ENCODE results near the gene CAPN8. TPM values are rescaled to one million over a fixed set of nuclear protein-coding genes. Genes with fewer than 3 reads are reported as not detected.

CAPN8 gene
- polyA plus RNA-seq, 1 of the 3 experiments (the other 2 are of a cell fraction): not detected

DNA sequence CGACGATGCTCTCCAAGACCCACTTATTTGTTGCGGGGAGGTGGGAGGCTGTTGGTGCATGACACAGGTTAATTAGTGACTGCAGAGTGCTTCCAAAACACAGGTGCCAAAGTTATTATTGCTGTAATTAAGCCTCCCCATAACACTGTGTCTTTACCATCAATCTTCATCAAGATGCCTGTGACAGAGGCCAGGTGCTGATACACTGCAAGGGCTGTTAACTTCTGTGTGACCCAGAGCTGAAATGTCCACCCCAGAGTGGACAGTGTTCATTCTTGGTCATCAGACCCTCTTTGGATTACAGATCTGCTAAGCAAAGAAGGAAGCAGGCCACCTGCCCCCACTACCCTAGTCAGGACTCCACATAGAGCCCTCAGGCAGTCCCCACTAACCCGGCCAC, 55.5 kb downstream of the CAPN8 start (continued):
- TF ChIP-seq, protein P1, sequence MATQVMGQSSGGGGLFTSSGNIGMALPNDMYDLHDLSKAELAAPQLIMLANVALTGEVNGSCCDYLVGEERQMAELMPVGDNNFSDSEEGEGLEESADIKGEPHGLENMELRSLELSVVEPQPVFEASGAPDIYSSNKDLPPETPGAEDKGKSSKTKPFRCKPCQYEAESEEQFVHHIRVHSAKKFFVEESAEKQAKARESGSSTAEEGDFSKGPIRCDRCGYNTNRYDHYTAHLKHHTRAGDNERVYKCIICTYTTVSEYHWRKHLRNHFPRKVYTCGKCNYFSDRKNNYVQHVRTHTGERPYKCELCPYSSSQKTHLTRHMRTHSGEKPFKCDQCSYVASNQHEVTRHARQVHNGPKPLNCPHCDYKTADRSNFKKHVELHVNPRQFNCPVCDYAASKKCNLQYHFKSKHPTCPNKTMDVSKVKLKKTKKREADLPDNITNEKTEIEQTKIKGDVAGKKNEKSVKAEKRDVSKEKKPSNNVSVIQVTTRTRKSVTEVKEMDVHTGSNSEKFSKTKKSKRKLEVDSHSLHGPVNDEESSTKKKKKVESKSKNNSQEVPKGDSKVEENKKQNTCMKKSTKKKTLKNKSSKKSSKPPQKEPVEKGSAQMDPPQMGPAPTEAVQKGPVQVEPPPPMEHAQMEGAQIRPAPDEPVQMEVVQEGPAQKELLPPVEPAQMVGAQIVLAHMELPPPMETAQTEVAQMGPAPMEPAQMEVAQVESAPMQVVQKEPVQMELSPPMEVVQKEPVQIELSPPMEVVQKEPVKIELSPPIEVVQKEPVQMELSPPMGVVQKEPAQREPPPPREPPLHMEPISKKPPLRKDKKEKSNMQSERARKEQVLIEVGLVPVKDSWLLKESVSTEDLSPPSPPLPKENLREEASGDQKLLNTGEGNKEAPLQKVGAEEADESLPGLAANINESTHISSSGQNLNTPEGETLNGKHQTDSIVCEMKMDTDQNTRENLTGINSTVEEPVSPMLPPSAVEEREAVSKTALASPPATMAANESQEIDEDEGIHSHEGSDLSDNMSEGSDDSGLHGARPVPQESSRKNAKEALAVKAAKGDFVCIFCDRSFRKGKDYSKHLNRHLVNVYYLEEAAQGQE (IDR thresholded peaks at IDR 0.05; ENCODE audit: low read depth, low read length): no peak

DNA sequence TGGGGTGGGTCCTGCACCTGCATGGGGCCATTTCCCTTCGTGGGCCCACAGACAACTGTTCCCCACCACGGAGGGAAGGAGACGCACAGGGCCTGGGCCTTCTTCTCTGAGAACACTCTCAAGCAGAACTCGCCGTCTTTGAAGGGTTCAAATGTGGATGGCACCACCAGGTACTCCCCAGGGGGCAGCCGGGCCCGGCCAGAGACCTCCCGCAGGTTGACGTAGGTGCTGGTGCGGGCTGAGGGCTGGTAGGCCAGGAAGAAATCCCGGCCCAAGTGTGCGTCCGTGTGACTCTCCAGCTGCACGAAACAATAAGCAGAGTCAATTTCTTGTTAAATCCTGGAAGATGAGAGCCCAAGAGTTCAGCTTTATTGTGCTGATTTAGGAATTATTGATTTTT, 56.4 kb downstream of the CAPN8 start:
- Histone ChIP-seq H3K4me1 (ENCODE audit: control insufficient read depth in 1 of 2, insufficient read depth in 2 of 2, low read depth in 1 of 2, low read length in 1 of 2) (no peaks in the 10 kb centered on the region), H4K20me1 (ENCODE audit: insufficient read depth) (no peaks in the 10 kb centered on the region), H3K36me3 (replicated peaks in 1 of 2; ENCODE audit: control insufficient read depth in 1 of 2, insufficient read depth in 2 of 2, low read length in 1 of 2) (no peaks in the 10 kb centered on the region), H3K4me3 (ENCODE audit: low read depth in 2 of 2, low read length in 1 of 2) (no peak overlapping the region), H3F3A (replicated peaks; ENCODE audit: insufficient read depth) (no peaks in the 10 kb centered on the region), H3K9me2 (no peaks in the 10 kb centered on the region), H3K79me2 (ENCODE audit: insufficient read depth) (no peaks in the 10 kb centered on the region), H3K9me3 (no peaks in the 10 kb centered on the region), H3K4me2 (no peak overlapping the region), H3K9ac (no peak overlapping the region), H3K27me3 (ENCODE audit: insufficient read depth) (no peaks in the 10 kb centered on the region), H3K27ac (ENCODE audit: low read depth in 2 of 2, low read length in 1 of 2) (no peak overlapping the region), H2AFZ (ENCODE audit: low read depth) (no peak overlapping the region)
- ChIA-PET POLR2A (no interaction called here), CTCF (interaction anchor here (1.0 to 5.4 kb wide), 4 partner anchors 19 to 89 kb away, joined by 3 to 47 read pairs (median 6); no protein-coding TSS in a partner anchor)
- TF ChIP-seq, protein P2, sequence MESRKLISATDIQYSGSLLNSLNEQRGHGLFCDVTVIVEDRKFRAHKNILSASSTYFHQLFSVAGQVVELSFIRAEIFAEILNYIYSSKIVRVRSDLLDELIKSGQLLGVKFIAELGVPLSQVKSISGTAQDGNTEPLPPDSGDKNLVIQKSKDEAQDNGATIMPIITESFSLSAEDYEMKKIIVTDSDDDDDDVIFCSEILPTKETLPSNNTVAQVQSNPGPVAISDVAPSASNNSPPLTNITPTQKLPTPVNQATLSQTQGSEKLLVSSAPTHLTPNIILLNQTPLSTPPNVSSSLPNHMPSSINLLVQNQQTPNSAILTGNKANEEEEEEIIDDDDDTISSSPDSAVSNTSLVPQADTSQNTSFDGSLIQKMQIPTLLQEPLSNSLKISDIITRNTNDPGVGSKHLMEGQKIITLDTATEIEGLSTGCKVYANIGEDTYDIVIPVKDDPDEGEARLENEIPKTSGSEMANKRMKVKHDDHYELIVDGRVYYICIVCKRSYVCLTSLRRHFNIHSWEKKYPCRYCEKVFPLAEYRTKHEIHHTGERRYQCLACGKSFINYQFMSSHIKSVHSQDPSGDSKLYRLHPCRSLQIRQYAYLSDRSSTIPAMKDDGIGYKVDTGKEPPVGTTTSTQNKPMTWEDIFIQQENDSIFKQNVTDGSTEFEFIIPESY (IDR thresholded peaks at IDR 0.05; ENCODE audit: borderline replicate concordance, low read depth): no peak
- TF ChIP-seq MXI1 (IDR thresholded peaks at IDR 0.05; ENCODE audit: low read depth, low read length) (no peak), FOSL2 (IDR thresholded peaks at IDR 0.05; ENCODE audit: borderline replicate concordance, low read depth) (no peak)
- DNase-seq: no peak
- WGBS (ENCODE audit: low lambda C conversion rate): 69% methylated on average over 14 of the region's 14 CpGs

DNA sequence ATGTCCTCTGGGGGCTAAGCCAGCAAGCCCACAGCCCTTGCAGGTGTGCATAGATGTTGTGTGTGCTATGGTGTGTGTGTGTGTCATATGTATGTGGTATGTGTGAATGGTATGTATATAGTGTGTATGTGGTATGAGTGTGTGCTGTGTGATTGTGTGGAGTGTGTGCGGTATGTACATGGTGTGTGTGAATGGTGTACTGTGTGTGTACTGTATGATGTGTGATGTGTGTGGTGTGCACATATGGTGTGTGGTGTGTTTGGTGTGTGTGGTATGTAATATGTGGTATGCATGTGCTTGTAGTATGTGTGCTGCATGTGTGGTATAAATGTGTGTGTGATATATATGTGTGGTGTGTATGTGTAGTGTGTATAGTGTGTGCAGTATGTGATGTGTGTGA, 107.0 kb downstream of the CAPN8 start:
- no peaks in the 10 kb centered on the region for H3K36me3 ChIP-seq (replicated peaks in 1 of 2; ENCODE audit: control insufficient read depth in 1 of 2, insufficient read depth in 2 of 2, low read length in 1 of 2)
- no peaks in the 10 kb centered on the region for H3K4me1 ChIP-seq (ENCODE audit: control insufficient read depth in 1 of 2, insufficient read depth in 2 of 2, low read depth in 1 of 2, low read length in 1 of 2)
- no peak overlapping the region for H3K4me2 ChIP-seq
- CTCF ChIA-PET: interaction anchor here (0.8 to 2.8 kb wide), 5 partner anchors 9 to 125 kb away, joined by 4 to 47 read pairs (median 6); no protein-coding TSS in a partner anchor
- no peaks in the 10 kb centered on the region for H3F3A ChIP-seq (replicated peaks; ENCODE audit: insufficient read depth)
- POLR2A ChIA-PET: no interaction called here
- H3K79me2 ChIP-seq (ENCODE audit: insufficient read depth): no peaks in the 10 kb centered on the region
- no peaks in the 10 kb centered on the region for H3K27me3 ChIP-seq (ENCODE audit: insufficient read depth)
- TF ChIP-seq TEAD4 (IDR thresholded peaks at IDR 0.05; ENCODE audit: borderline replicate concordance, insufficient read depth): no peak
- no peak for TF ChIP-seq CHD2 (IDR thresholded peaks at IDR 0.05; ENCODE audit: low read length, partially characterized antibody)
- no peak for TF ChIP-seq FOSL2 (IDR thresholded peaks at IDR 0.05; ENCODE audit: borderline replicate concordance, low read depth)
- TF ChIP-seq RFX5 (IDR thresholded peaks at IDR 0.05; ENCODE audit: low read length): no peak
- TF ChIP-seq MXI1 (IDR thresholded peaks at IDR 0.05; ENCODE audit: low read depth, low read length): no peak
- TF ChIP-seq, protein P3, sequence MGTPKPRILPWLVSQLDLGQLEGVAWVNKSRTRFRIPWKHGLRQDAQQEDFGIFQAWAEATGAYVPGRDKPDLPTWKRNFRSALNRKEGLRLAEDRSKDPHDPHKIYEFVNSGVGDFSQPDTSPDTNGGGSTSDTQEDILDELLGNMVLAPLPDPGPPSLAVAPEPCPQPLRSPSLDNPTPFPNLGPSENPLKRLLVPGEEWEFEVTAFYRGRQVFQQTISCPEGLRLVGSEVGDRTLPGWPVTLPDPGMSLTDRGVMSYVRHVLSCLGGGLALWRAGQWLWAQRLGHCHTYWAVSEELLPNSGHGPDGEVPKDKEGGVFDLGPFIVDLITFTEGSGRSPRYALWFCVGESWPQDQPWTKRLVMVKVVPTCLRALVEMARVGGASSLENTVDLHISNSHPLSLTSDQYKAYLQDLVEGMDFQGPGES (IDR thresholded peaks at IDR 0.05; ENCODE audit: low read depth, low read length): no peak
- TF ChIP-seq, protein P4, sequence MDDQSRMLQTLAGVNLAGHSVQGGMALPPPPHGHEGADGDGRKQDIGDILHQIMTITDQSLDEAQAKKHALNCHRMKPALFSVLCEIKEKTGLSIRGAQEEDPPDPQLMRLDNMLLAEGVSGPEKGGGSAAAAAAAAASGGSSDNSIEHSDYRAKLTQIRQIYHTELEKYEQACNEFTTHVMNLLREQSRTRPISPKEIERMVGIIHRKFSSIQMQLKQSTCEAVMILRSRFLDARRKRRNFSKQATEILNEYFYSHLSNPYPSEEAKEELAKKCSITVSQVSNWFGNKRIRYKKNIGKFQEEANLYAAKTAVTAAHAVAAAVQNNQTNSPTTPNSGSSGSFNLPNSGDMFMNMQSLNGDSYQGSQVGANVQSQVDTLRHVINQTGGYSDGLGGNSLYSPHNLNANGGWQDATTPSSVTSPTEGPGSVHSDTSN (IDR thresholded peaks at IDR 0.05): no peak
- TF ChIP-seq, protein P5, sequence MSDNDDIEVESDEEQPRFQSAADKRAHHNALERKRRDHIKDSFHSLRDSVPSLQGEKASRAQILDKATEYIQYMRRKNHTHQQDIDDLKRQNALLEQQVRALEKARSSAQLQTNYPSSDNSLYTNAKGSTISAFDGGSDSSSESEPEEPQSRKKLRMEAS (IDR thresholded peaks at IDR 0.05; ENCODE audit: low read depth): no peak
- no peak for TF ChIP-seq JUND (IDR thresholded peaks at IDR 0.05)
- no peak for TF ChIP-seq ELF1 (IDR thresholded peaks at IDR 0.05)
- no peak for TF ChIP-seq GABPA (IDR thresholded peaks at IDR 0.05; ENCODE audit: low read depth)
- no peak for TF ChIP-seq EZH2phosphoT487 (IDR thresholded peaks at IDR 0.05; ENCODE audit: borderline replicate concordance, low read depth)
- no peak for TF ChIP-seq RXRA (IDR thresholded peaks at IDR 0.05; ENCODE audit: borderline replicate concordance, low read depth)
- no peak for TF ChIP-seq MEF2A (IDR thresholded peaks at IDR 0.05; ENCODE audit: borderline replicate concordance, low read depth)
- TF ChIP-seq YY1 (IDR thresholded peaks at IDR 0.05; ENCODE audit: low read depth): no peak
- no peak for TF ChIP-seq TCF12 (IDR thresholded peaks at IDR 0.05)
- 88% methylated on average over 1 of the region's 1 CpG for WGBS (ENCODE audit: low lambda C conversion rate)
- H4K20me1 ChIP-seq (ENCODE audit: insufficient read depth): no peaks in the 10 kb centered on the region
- H3K9ac ChIP-seq: no peak overlapping the region
- no peak overlapping the region for H3K4me3 ChIP-seq (ENCODE audit: low read depth in 2 of 2, low read length in 1 of 2)
- H3K9me2 ChIP-seq: 0 out of 2 replicates have a peak, but pooled peaks cover 4% of the 10 kb centered on the region
- H3K9me3 ChIP-seq: no peaks in the 10 kb centered on the region
- no peak for DNase-seq
- no peak overlapping the region for H3K27ac ChIP-seq (ENCODE audit: low read depth in 2 of 2, low read length in 1 of 2)
- no peak overlapping the region for H2AFZ ChIP-seq (ENCODE audit: low read depth)

Measured in SK-N-SH (cell line).